Nephron (organoid): ENCODE data around the gene NECAB3.
A peak's percentile ranks its signal among the peaks of the same experiment; 100 is the strongest.

Source experiments
- H3K27ac Mint-ChIP-seq, 3 experiments: 2 replicates each; pipeline ENCODE4 v1.8.0; 2020; ENCODE audit warnings: mixed read lengths in 3 of 3, mild to moderate bottlenecking in 2 of 3, moderate library complexity in 1 of 3
- H3K27me3 Mint-ChIP-seq: 2 replicates; pipeline ENCODE4 v1.8.0; 2021; ENCODE audit warnings: low read depth, mild to moderate bottlenecking, moderate library complexity, mixed read lengths
- H3K36me3 Mint-ChIP-seq: 2 replicates; pipeline ENCODE4 v1.8.0; 2020; ENCODE audit warnings: low read depth, mixed read lengths
- H3K4me1 Mint-ChIP-seq: 2 replicates; pipeline ENCODE4 v1.8.0; 2020; ENCODE audit warnings: mixed read lengths
- H3K4me3 Mint-ChIP-seq, 3 experiments: 2 replicates each; pipeline ENCODE4 v1.8.0; 2020; ENCODE audit warnings: mild to moderate bottlenecking in 3 of 3, mixed read lengths in 3 of 3, moderate library complexity in 2 of 3
- H3K9me3 Mint-ChIP-seq: 2 replicates; pipeline ENCODE4 v1.8.0; 2020; ENCODE audit warnings: mixed read lengths
- CTCF ChIP-seq, 3 experiments: fragments of 200-600 bp; sonication (generic); IDR thresholded peaks; one replicate each; pipeline ENCODE4 v1.5.0; 2021; ENCODE audit warnings: antibody characterized with exemption in 3 of 3; ENCODE audit not compliant: unreplicated experiment in 3 of 3

NECAB3 gene

GRCh38 chr20:33680686-33681085, 6.5 kb upstream of the NECAB3 start:
- Mint-ChIP-seq H3K36me3 (peaks cover 11% of the 10 kb centered on the region), H3K27ac (no peak overlapping the region), H3K9me3 (no peaks in the 10 kb centered on the region), H3K4me3 (no peak overlapping the region), H3K4me1 (peaks cover 38% of the 10 kb centered on the region), H3K27me3 (no peaks in the 10 kb centered on the region)
- TF ChIP-seq CTCF (IDR thresholded peaks at IDR 0.05; ENCODE audit: unreplicated experiment in 3 of 3): no peak

DNA sequence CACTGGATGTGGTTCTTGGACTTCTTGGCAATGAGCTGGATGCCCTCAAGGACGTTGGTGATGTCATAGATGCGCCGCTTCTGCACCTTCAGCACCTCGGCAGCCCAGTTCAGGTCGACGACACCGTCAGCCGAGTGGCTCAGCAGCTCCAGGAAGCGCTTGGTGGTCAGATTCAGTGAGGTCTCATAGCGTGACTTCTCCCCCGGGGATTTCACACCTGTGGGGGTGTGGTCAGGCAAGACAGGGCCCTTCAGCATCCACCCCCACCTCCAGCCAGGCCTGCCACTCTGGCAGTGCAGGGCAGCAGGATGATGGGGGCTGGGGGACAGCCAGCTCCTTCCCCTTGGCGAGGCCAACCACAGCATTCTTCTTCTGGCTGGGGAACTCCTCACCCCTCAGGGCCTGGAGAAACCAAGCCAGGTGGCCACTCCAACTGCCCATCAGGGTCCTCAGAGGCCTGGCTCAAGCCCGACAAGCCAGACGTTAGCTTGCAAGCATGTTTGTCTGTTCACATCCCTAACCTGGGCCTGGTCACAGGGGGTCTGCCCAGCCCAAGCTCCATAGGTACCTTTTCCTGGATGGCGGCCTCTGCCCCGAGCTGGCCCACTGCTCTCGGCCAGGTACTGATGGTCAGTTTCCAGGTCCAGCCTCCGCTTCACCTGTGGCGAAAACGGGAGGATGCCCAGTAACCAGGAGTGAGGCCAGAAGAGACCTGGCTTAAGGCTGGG, 5.7 kb upstream of the NECAB3 start:
- peaks cover 11% of the 10 kb centered on the region for H3K36me3 Mint-ChIP-seq
- H3K27me3 Mint-ChIP-seq: no peaks in the 10 kb centered on the region
- peaks cover 38% of the 10 kb centered on the region for H3K4me1 Mint-ChIP-seq

GRCh38 chr20:33677991-33678702, 3.9 kb upstream of the NECAB3 start:
- Mint-ChIP-seq H3K36me3 (peaks cover 11% of the 10 kb centered on the region), H3K27ac (peak overlapping the region in 2 of 3 experiments; percentile 51 to 56), H3K4me3 (peak overlapping the region in 2 of 3 experiments; percentile 12 to 45), H3K9me3 (no peaks in the 10 kb centered on the region), H3K27me3 (no peaks in the 10 kb centered on the region), H3K4me1 (peaks cover 40% of the 10 kb centered on the region)
- no peak for TF ChIP-seq CTCF (IDR thresholded peaks at IDR 0.05; ENCODE audit: unreplicated experiment in 3 of 3)

More for the DNA sequence above, 5.7 kb upstream of the NECAB3 start:
- no peaks in the 10 kb centered on the region for H3K9me3 Mint-ChIP-seq
- no peak overlapping the region for H3K4me3 Mint-ChIP-seq
- no peak overlapping the region for H3K27ac Mint-ChIP-seq
- TF ChIP-seq CTCF (IDR thresholded peaks at IDR 0.05; ENCODE audit: unreplicated experiment in 3 of 3): no peak

DNA sequence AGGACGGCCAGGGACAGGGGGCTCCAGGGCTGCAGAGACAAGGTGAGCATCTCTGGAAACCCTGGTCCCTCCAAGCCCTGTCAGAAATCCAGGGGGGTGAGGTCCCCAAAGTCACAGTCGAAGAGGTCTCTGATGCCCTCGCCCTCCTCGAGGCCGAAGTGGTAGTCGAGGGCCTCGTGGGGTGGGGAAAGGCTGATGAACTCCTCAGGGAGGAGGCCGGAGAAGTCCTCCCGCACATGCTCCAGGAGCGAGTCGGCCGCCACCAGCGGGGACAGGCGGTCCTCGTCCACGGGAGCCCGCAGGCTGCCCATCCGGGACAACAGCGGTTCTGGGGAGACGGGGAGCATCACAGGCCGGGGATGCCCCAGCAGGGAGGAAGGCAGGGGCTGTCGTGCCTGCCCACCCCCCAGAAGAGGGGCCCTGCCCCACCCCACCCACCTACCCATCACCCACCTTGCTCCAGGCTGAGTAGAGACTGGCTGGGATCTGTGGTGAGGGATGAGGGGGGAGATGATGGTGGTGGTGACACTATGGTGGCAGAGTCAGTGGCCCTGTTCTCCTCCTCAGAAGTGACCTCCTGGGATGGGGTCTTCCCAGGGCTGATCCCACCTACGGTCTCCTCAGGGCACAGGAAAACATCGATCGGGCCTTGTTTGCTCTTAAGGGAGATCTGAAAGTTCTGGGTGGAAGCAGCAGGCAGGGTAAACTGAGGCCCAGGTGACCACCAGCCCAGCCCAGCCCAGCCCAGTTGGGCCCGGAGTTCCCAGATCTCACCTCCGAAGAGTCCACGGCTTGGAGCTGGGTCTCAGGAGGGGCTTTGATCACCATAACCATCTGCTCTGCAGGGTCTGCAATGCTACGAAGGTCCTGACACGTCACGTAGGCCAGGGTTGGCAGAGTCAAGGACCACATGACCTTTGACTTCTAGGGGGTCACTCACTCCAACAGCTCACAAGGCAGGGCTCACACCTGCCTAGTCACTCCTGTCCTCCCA, 2.7 kb upstream of the NECAB3 start:
- Mint-ChIP-seq H3K27ac (peak overlapping the region; percentile 89 to 94 (median 91)), H3K4me1 (peaks cover 45% of the 10 kb centered on the region), H3K36me3 (peaks cover 11% of the 10 kb centered on the region), H3K27me3 (no peaks in the 10 kb centered on the region), H3K4me3 (peak overlapping the region in 2 of 3 experiments; percentile 63 to 66), H3K9me3 (no peaks in the 10 kb centered on the region)
- TF ChIP-seq CTCF (IDR thresholded peaks at IDR 0.05; ENCODE audit: unreplicated experiment in 3 of 3): no peak

- peaks cover 11% of the 10 kb centered on the region for H3K36me3 Mint-ChIP-seq
- peak overlapping the region; percentile 32 to 67 (median 65) for H3K4me3 Mint-ChIP-seq
- H3K27me3 Mint-ChIP-seq: no peaks in the 10 kb centered on the region
- peak overlapping the region; percentile 89 to 94 (median 91) for H3K27ac Mint-ChIP-seq
- H3K9me3 Mint-ChIP-seq: no peaks in the 10 kb centered on the region
- no peak for TF ChIP-seq CTCF (IDR thresholded peaks at IDR 0.05; ENCODE audit: unreplicated experiment in 3 of 3)
- H3K4me1 Mint-ChIP-seq: peaks cover 49% of the 10 kb centered on the region
These were observed 1.9 kb upstream of the NECAB3 start for GRCh38 chr20:33676121-33676520.
